Activated CD8-positive, alpha-beta T cell treated with anti-CD3 and anti-CD28 coated beads for 36 hours (primary cell): ENCODE data around the gene C2orf92. TPM values are rescaled to one million over a fixed set of nuclear protein-coding genes. Genes with fewer than 3 reads are reported as not detected.

ENCODE experiments used
- ATAC-seq: fragments of 200-7000 bp; cut with Tn5 transposase; one replicate; pipeline ENCODE4 v1.10.0; 2021; ENCODE audit warnings: mild to moderate bottlenecking, moderate library complexity
- CTCF ChIA-PET: fragments of 350-600 bp; sonication (Branson Sonifier 250); formaldehyde crosslinking; loops from one replicate; lab custom pipeline; 2021; ENCODE audit warnings: antibody characterized with exemption; lab: Charles Lee
- POLR2A ChIA-PET: fragments of 350-600 bp; sonication (Branson Sonifier 250); formaldehyde crosslinking; loops from one replicate; lab custom pipeline; 2021; ENCODE audit warnings: antibody characterized with exemption; lab: Charles Lee
- DNase-seq: peaks from one replicate; pipeline ENCODE4 v3.0.0-alpha.2; 2020
- H3K27ac Mint-ChIP-seq: one replicate; pipeline ENCODE4 v1.8.0; 2021; ENCODE audit warnings: mild to moderate bottlenecking, mixed read lengths
- H3K27me3 Mint-ChIP-seq: one replicate; pipeline ENCODE4 v1.8.0; 2021; ENCODE audit warnings: mixed read lengths
- H3K36me3 Mint-ChIP-seq: one replicate; pipeline ENCODE4 v1.8.0; 2021; ENCODE audit warnings: low read depth, mixed read lengths
- H3K4me1 Mint-ChIP-seq: one replicate; pipeline ENCODE4 v1.8.0; 2021; ENCODE audit warnings: low read depth, mixed read lengths
- H3K4me3 Mint-ChIP-seq: one replicate; pipeline ENCODE4 v1.8.0; 2021; ENCODE audit warnings: mild to moderate bottlenecking, moderate library complexity, mixed read lengths
- H3K9me3 Mint-ChIP-seq: one replicate; pipeline ENCODE4 v1.8.0; 2021; ENCODE audit warnings: mixed read lengths
- intact Hi-C: fragments of 100-400 bp; cut with micrococcal nuclease; formaldehyde crosslinking; loops from one replicate; pipeline ENCODE4 v1.10.0; 2022
- total RNA-seq, 2 experiments: library from RNA; stranded (reverse); gene quantifications; one replicate each; pipeline ENCODE4 v1.2.3, GENCODE V29; 2021
- TF ChIP-seq, protein P1 (sequence below): fragments of 200-600 bp; IDR thresholded peaks from one replicate; pipeline ENCODE4 v1.8.0; 2022; ENCODE audit warnings: antibody characterized with exemption, mild to moderate bottlenecking

The C2orf92 gene
- total RNA-seq, 2 experiments from 2014 or later, result 6.8 to 11.7 TPM

DNA sequence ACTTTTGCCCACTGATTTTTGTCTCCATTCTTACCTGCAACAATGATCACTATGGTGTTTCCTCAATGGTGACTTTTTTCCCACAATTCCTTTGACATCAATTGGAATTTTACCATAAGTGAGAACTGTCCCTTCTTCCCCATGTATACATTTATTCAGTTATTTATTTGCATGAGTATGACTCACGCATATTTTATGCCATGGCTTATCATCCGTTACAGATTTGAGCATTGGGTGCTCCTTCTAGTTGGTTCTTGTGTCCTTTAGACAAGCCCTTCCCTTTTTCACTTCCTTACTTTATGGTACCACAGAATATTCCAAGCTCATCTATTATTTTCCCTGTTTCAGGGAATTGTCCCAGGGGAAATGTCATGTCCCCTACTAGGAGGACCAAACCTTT, 16.0 kb upstream of the C2orf92 start:
- no peak overlapping the region for H3K4me3 Mint-ChIP-seq
- DNase-seq, result no peak
- ChIA-PET POLR2A (interaction anchor here (4.9 to 11.0 kb wide), 2 partner anchors 8 to 9 kb away, joined by 36 to 210 read pairs; partner anchors contain the start of genes ACTR1B and COX5B), CTCF (interaction anchor here (0.9 kb wide), 1 partner anchor 43 kb away, joined by 3 read pairs; no protein-coding TSS in a partner anchor)
- no peaks in the 10 kb centered on the region for H3K9me3 Mint-ChIP-seq
- intact Hi-C loops, result no loop called here
- TF ChIP-seq, protein P1, sequence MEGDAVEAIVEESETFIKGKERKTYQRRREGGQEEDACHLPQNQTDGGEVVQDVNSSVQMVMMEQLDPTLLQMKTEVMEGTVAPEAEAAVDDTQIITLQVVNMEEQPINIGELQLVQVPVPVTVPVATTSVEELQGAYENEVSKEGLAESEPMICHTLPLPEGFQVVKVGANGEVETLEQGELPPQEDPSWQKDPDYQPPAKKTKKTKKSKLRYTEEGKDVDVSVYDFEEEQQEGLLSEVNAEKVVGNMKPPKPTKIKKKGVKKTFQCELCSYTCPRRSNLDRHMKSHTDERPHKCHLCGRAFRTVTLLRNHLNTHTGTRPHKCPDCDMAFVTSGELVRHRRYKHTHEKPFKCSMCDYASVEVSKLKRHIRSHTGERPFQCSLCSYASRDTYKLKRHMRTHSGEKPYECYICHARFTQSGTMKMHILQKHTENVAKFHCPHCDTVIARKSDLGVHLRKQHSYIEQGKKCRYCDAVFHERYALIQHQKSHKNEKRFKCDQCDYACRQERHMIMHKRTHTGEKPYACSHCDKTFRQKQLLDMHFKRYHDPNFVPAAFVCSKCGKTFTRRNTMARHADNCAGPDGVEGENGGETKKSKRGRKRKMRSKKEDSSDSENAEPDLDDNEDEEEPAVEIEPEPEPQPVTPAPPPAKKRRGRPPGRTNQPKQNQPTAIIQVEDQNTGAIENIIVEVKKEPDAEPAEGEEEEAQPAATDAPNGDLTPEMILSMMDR, result no peak
- peaks cover 52% of the 10 kb centered on the region for H3K36me3 Mint-ChIP-seq
- H3K27ac Mint-ChIP-seq, result no peak overlapping the region
- no peak for ATAC-seq
- no peaks in the 10 kb centered on the region for H3K27me3 Mint-ChIP-seq
- H3K4me1 Mint-ChIP-seq, result peaks cover 14% of the 10 kb centered on the region

DNA sequence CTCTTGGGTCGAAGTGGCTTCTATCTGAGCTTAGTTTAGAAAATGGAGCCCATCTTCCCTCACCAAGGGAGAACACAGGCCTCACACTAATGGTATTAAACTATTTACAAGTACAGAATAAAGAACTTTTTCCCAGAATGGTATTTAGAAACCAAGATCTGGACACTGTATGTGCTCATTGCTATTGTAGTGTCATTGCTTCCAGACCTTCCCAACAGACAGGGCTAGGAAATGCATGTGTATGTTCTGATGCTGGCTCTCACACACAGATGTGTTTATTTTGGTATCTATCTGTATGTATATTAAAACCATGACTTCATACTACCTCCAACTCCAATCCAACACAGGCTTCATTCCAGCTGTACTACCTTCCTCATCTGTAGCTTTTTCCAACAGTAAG, 15.6 kb upstream of the C2orf92 start:
- Mint-ChIP-seq H3K4me3 (no peak overlapping the region), H3K27ac (peak overlapping the region; percentile 77), H3K4me1 (peaks cover 14% of the 10 kb centered on the region), H3K9me3 (no peaks in the 10 kb centered on the region), H3K36me3 (peaks cover 55% of the 10 kb centered on the region), H3K27me3 (no peaks in the 10 kb centered on the region)
- ChIA-PET CTCF (interaction anchor here (0.9 to 1.0 kb wide), 2 partner anchors 9 to 43 kb away, joined by 3 read pairs; no protein-coding TSS in a partner anchor), POLR2A (interaction anchor here (4.9 to 11.0 kb wide), 2 partner anchors 8 to 9 kb away, joined by 36 to 210 read pairs; partner anchors contain the start of genes ACTR1B and COX5B)
- ATAC-seq (no peak), DNase-seq (no peak)
- TF ChIP-seq, protein P1, result no peak
- intact Hi-C loops, result no loop called here

DNA sequence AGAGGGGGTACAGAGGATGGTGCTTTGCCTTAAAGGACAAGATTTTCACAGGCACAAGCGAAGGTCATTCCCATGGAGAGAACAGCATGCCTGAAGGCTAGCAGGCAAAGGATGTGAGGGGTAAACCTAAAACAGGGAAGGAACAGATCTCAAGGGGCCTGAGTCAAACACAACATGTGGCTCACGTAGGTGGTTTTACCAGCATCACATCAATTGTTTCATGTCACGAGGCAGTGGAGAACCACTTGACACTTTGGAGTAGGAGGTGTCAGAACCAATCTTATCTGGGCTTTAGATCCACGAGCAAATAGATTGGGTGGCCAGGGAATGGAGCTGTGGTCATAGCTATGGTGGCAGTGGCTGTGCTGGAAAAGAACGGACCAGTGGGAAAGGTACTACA, 15.2 kb upstream of the C2orf92 start:
- Mint-ChIP-seq H3K9me3 (no peaks in the 10 kb centered on the region), H3K27me3 (no peaks in the 10 kb centered on the region), H3K4me3 (no peak overlapping the region), H3K4me1 (peaks cover 14% of the 10 kb centered on the region), H3K36me3 (peaks cover 51% of the 10 kb centered on the region), H3K27ac (peak overlapping the region; percentile 77)
- DNase-seq, result no peak
- TF ChIP-seq, protein P1, result no peak
- ATAC-seq, result peak; percentile 24
- ChIA-PET POLR2A (interaction anchor here (1.6 to 11.0 kb wide), 3 partner anchors 9 to 22 kb away, joined by 3 to 210 read pairs (median 36); partner anchors contain the start of genes ACTR1B and COX5B), CTCF (interaction anchor here (1.0 kb wide), 1 partner anchor 8 kb away, joined by 3 read pairs; no protein-coding TSS in a partner anchor)
- intact Hi-C loops, result no loop called here

DNA sequence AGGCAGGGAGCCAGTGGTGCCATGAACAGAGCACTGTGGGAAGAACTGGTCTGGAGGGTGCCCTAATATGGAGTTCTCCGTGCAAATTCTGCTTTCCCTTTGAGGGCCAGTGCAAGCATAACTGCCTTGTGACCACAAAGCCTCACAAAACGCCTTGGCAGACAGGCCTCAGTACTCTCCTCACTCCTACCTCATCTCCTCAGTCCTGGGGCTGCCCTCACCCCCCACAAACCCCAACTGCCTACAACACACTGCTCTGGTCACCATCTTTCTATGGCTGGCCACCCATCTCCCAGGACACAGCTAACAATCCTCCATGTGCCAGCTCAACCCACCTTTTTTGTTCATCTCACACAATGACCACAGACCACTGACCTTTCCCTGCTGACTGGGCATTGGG, 14.7 kb upstream of the C2orf92 start:
- ATAC-seq (peak; percentile 38), DNase-seq (no peak)
- H3K27me3 Mint-ChIP-seq, result no peaks in the 10 kb centered on the region
- intact Hi-C loops, result no loop called here
- H3K4me3 Mint-ChIP-seq, result no peak overlapping the region
- H3K27ac Mint-ChIP-seq, result peak overlapping the region; percentile 77
- peaks cover 15% of the 10 kb centered on the region for H3K4me1 Mint-ChIP-seq
- peaks cover 50% of the 10 kb centered on the region for H3K36me3 Mint-ChIP-seq
- POLR2A ChIA-PET, result interaction anchor here (1.6 to 11.0 kb wide), 3 partner anchors 8 to 22 kb away, joined by 3 to 210 read pairs (median 36); partner anchors contain the start of genes ACTR1B and COX5B
- CTCF ChIA-PET, result interaction anchor here (1.0 kb wide), 1 partner anchor 8 kb away, joined by 3 read pairs; no protein-coding TSS in a partner anchor
- TF ChIP-seq, protein P1, result no peak
- H3K9me3 Mint-ChIP-seq, result no peaks in the 10 kb centered on the region

DNA sequence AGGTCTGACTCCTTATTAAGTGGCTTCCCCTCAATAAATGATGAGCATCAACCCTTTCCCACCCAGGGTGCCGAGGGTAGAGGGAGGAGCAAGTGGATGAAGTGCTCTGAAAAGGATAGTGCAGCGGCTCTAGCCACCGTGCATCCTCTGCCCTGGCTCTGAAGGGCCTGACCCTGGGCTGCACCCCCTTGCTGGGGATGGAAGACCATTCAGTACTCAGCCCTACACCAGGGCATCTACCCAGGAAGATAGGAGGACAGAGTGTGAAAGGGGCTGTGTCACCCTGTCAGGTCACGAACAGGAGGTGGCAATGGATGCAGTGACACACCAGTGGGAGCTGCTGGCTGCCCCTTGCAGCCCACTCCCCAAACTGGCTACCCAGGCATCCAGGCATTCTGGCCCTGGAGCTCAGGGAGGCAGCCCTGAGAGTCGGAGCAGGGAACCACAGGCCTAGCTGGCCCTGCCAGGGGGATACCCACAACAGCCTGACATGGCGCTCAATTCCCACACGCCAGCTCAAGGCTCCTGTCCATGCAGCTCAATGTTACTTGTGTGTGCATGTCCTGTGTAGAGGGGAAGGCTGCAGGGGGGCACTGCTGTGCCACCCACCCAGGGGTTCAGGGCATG, 13.3 kb upstream of the C2orf92 start:
- peaks cover 53% of the 10 kb centered on the region for H3K36me3 Mint-ChIP-seq
- peak overlapping the region; percentile 25 for H3K27ac Mint-ChIP-seq
- H3K4me1 Mint-ChIP-seq, result peaks cover 24% of the 10 kb centered on the region
- intact Hi-C loops, result no loop called here
- TF ChIP-seq, protein P1, result no peak
- no peaks in the 10 kb centered on the region for H3K9me3 Mint-ChIP-seq
- no peak overlapping the region for H3K4me3 Mint-ChIP-seq
- ChIA-PET POLR2A (interaction anchor here (1.6 to 4.9 kb wide), 2 partner anchors 10 to 21 kb away, joined by 3 to 36 read pairs; partner anchors contain the start of gene COX5B), CTCF (no interaction called here)
- no peaks in the 10 kb centered on the region for H3K27me3 Mint-ChIP-seq
- DNase-seq (no peak), ATAC-seq (no peak)
